ENCODE data around the gene KLHL4. TPM values are rescaled to one million over a fixed set of nuclear protein-coding genes. Genes with fewer than 3 reads are reported as not detected.
A peak's percentile ranks its signal among the peaks of the same experiment; 100 is the strongest.

Gene KLHL4
- total and polyA plus RNA-seq, 2 of the 8 experiments (the other 6 are each of a cell fraction or from before 2014, with no cell fraction given), result 8.8 to 16.0 TPM

DNA sequence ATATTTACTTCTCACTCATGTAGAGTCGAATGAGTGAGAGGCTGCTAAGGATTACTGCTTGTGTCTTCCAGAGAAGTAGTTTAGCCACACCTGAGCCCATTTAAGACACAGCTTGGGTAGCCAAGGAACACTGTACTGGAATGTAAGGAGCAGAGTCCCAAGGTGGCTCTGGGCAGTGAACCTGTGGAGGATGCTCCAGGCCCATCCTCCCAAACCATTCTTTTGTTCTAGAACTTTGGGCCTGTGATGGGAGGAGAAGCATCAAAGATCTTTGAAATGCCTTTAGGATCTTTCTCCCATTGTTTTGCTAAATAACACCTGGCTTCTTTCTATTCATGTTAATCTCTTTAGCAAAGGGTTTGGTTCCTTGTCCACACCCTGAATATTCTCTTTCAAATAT is 162.2 kb downstream of the KLHL4 start:
- Histone ChIP-seq H3K4me2 (ENCODE audit: insufficient read depth in 1 of 2, low read depth in 2 of 2, low read length in 2 of 2) (peak overlapping the region; percentile 28 to 63; a peak in 2 of 4 replicates), H3K9me3 (ENCODE audit: insufficient read depth in 2 of 2, low read depth in 1 of 2, low read length in 1 of 2) (no peaks in the 10 kb centered on the region), H3K18ac (ENCODE audit: extremely low read depth, low read length) (peak overlapping the region; percentile 19; the same call in 1 of the 2 replicates), H2AK5ac (ENCODE audit: low read depth, low read length) (0 out of 2 replicates have a peak overlapping the region, but pooled peaks have one; percentile 53), H3K23me2 (ENCODE audit: low read depth, low read length) (no peaks in the 10 kb centered on the region), H4K8ac (ENCODE audit: extremely low read depth, insufficient read depth, low read length) (no peak overlapping the region), H3K27ac (ENCODE audit: low read depth, low read length) (no peak overlapping the region; the same call in 1 of the 2 replicates), H3K36me3 (ENCODE audit: control insufficient read depth in 2 of 4, insufficient read depth in 4 of 4, low read length in 3 of 4) (peaks cover 0 to 2% (median 0%) of the 10 kb centered on the region in 4 experiments; a peak in 1 of 8 replicates), H3K4me1 (replicated peaks in 1 of 4; ENCODE audit: control insufficient read depth in 3 of 4, insufficient read depth in 4 of 4, low read length in 3 of 4) (peaks cover 0 to 3% (median 0%) of the 10 kb centered on the region in 4 experiments; a peak in 1 of 7 replicates), H2AFZ (ENCODE audit: low read length) (no peak overlapping the region), H2BK5ac (ENCODE audit: low read depth, low read length) (peak overlapping the region; percentile 83; the same call in 1 of the 2 replicates), H2BK20ac (ENCODE audit: low read length) (peak overlapping the region; percentile 18; the same call in 1 of the 2 replicates), H2BK12ac (ENCODE audit: low read depth, low read length) (0 out of 2 replicates have a peak overlapping the region, but pooled peaks have one; percentile 68), H4K5ac (ENCODE audit: insufficient read length, low read depth, low read length) (peak overlapping the region; percentile 57), H3K4me3 (ENCODE audit: extremely low read depth in 1 of 4, insufficient read depth in 2 of 4, low read depth in 3 of 4, low read length in 4 of 4) (peak overlapping the region in 1 of 4 experiments; percentile 19; a peak in 1 of 8 replicates), H3K9ac (replicated peaks in 1 of 4; ENCODE audit: extremely low read depth in 1 of 4, low read depth in 3 of 4, low read length in 3 of 4) (no peak overlapping the region), H3K27me3 (replicated peaks in 1 of 4; ENCODE audit: control insufficient read depth in 3 of 4, extremely low read depth in 1 of 4, insufficient read depth in 3 of 4, low read length in 3 of 4) (no peaks in the 10 kb centered on the region), H2BK120ac (replicated peaks; ENCODE audit: low read depth, low read length) (no peak overlapping the region), H3K4ac (replicated peaks; ENCODE audit: insufficient read length, low read depth, low read length) (no peak overlapping the region), H3K56ac (replicated peaks; ENCODE audit: insufficient read length, low read depth, low read length) (no peak overlapping the region), H3K79me1 (ENCODE audit: low read depth, low read length) (no peaks in the 10 kb centered on the region), H4K91ac (replicated peaks; ENCODE audit: insufficient read length, low read length) (no peak overlapping the region), H3K14ac (ENCODE audit: insufficient read length) (no peak overlapping the region), H3K23ac (ENCODE audit: insufficient read length) (no peak overlapping the region), H2BK15ac (ENCODE audit: low read length) (no peak overlapping the region), H3K79me2 (ENCODE audit: control insufficient read depth in 1 of 2, insufficient read depth in 2 of 2, low read length in 2 of 2) (no peaks in the 10 kb centered on the region), H4K20me1 (replicated peaks in 1 of 2; ENCODE audit: control insufficient read depth in 1 of 2, insufficient read depth in 2 of 2, low read length in 2 of 2) (no peaks in the 10 kb centered on the region)
- CTCF ChIA-PET (ENCODE audit: partially characterized antibody), result interaction anchor here (0.6 kb wide), 1 partner anchor 19 kb away, joined by 3 read pairs; no protein-coding TSS in a partner anchor
- WGBS, 2 experiments (ENCODE audit: extremely low coverage in 1 of 2, insufficient coverage in 1 of 2, insufficient read length in 1 of 2, insufficient replicate concordance in 2 of 2, low coverage in 1 of 2, low lambda C conversion rate in 2 of 2, missing lambda C conversion rate in 1 of 2), result 60% methylated on average over 1 of the region's 1 CpG; no CpG with 5 or more reads in 1 of the 2 experiments
- TF ChIP-seq RNF2 (IDR thresholded peaks at IDR 0.05; ENCODE audit: borderline replicate concordance, low read depth, low read length, missing control alignments, poor library complexity, severe bottlenecking) (no peak), SP1 (IDR thresholded peaks at IDR 0.05; ENCODE audit: low read depth, low read length) (peak; percentile 56; the same call in 1 of the 2 replicates), TCF12 (IDR thresholded peaks at IDR 0.05; ENCODE audit: low read depth, low read length) (peak; percentile 92), YY1 (IDR thresholded peaks at IDR 0.05; ENCODE audit: low read depth, low read length) (peak; percentile 52; the same call in 1 of the 2 replicates), TEAD4 (IDR thresholded peaks at IDR 0.05; ENCODE audit: low read depth, low read length) (peak; percentile 67), PHF8 (conservative IDR thresholded peaks at IDR 0.05; ENCODE audit: low read depth, low read length) (no peak), NANOG (IDR thresholded peaks at IDR 0.05; ENCODE audit: insufficient read depth, low read depth, low read length, poor library complexity, severe bottlenecking) (peak; percentile 33)
- DNase-seq (ENCODE audit: low read depth in 1 of 2, low spot score in 2 of 2), result peak in 1 of 2 experiments; percentile 56
- POLR2A ChIA-PET (ENCODE audit: partially characterized antibody), result no interaction called here
- FAIRE-seq, result peak; percentile 96
